GM23248 (cell line): ENCODE data around the gene CWC15. TPM values are rescaled to one million over a fixed set of nuclear protein-coding genes. Genes with fewer than 3 reads are reported as not detected.

Source experiments
- DNase-seq: peaks from one replicate; pipeline ENCODE4 v3.0.0-alpha.2; 2015
- H2AFZ ChIP-seq: fragments of 200-600 bp; sonication (generic); 2 replicates; pipeline ENCODE4 v1.6.1; 2016; ENCODE audit warnings: antibody characterized with exemption
- H3F3A ChIP-seq: fragments of 200-600 bp; sonication (generic); 2 replicates; pipeline ENCODE4 v1.6.1; 2016; ENCODE audit warnings: mild to moderate bottlenecking, antibody characterized with exemption, mixed run types; ENCODE audit not compliant: insufficient read depth
- H3K27ac ChIP-seq: fragments of 200-600 bp; sonication (generic); 2 replicates; pipeline ENCODE4 v1.5.1; 2016; ENCODE audit warnings: mild to moderate bottlenecking
- H3K27me3 ChIP-seq: fragments of 200-600 bp; sonication (generic); replicated peaks from 2 replicates; pipeline ENCODE4 v1.6.1; 2016; ENCODE audit warnings: mild to moderate bottlenecking; ENCODE audit not compliant: insufficient read depth
- H3K36me3 ChIP-seq: fragments of 200-600 bp; sonication (generic); 2 replicates; pipeline ENCODE4 v1.6.1; 2016; ENCODE audit warnings: low read depth, mild to moderate bottlenecking
- H3K4me1 ChIP-seq: fragments of 200-600 bp; sonication (generic); 2 replicates; pipeline ENCODE4 v1.6.1; 2016; ENCODE audit warnings: mild to moderate bottlenecking; ENCODE audit not compliant: insufficient read depth
- H3K4me2 ChIP-seq: fragments of 200-600 bp; sonication (generic); one replicate; pipeline ENCODE4 v1.6.1; 2016; ENCODE audit warnings: mild to moderate bottlenecking; ENCODE audit not compliant: unreplicated experiment
- H3K4me3 ChIP-seq: fragments of 200-600 bp; sonication (generic); 2 replicates; pipeline ENCODE4 v1.5.1; 2016; ENCODE audit warnings: mild to moderate bottlenecking
- H3K79me2 ChIP-seq: fragments of 200-600 bp; sonication (generic); 2 replicates; pipeline ENCODE4 v1.6.1; 2016; ENCODE audit warnings: mild to moderate bottlenecking; ENCODE audit not compliant: insufficient read depth
- H3K9ac ChIP-seq: fragments of 200-600 bp; sonication (generic); 2 replicates; pipeline ENCODE4 v1.6.1; 2016; ENCODE audit warnings: mild to moderate bottlenecking
- H3K9me2 ChIP-seq: fragments of 200-600 bp; sonication (generic); 2 replicates; pipeline ENCODE4 v1.6.1; 2016; ENCODE audit warnings: mixed run types, mild to moderate bottlenecking, moderate library complexity; ENCODE audit not compliant: insufficient read depth
- H3K9me3 ChIP-seq: fragments of 200-600 bp; sonication (generic); one replicate; pipeline ENCODE4 v1.6.1; 2017; ENCODE audit warnings: low read depth
- H4K20me1 ChIP-seq: fragments of 200-600 bp; sonication (generic); 2 replicates; pipeline ENCODE4 v1.6.0; 2016; ENCODE audit not compliant: insufficient read depth
- EZH2 ChIP-seq: fragments of 200-600 bp; sonication (generic); IDR thresholded peaks from 2 replicates; pipeline ENCODE4 v1.6.1; 2018; ENCODE audit warnings: antibody characterized with exemption, mild to moderate bottlenecking; ENCODE audit not compliant: insufficient read depth, poor library complexity, severe bottlenecking
- EZH2phosphoT487 ChIP-seq: fragments of 200-600 bp; sonication (generic); IDR thresholded peaks from 2 replicates; pipeline ENCODE4 v1.6.1; 2018; ENCODE audit warnings: antibody characterized with exemption, moderate library complexity, mild to moderate bottlenecking, low read depth; ENCODE audit not compliant: insufficient read depth
- WGBS, 2 experiments: methylation state at CpG; one replicate each; pipeline ENCODE4 v1.1.6; 2015 to 2017; ENCODE audit warnings: low lambda C conversion rate in 2 of 2, low coverage in 1 of 2; ENCODE audit errors: missing lambda C conversion rate in 2 of 2; 5-methylcytosine and 5-hydroxymethylcytosine counted together
- in situ Hi-C: fragments of 300-500 bp; cut with MboI; formaldehyde crosslinking; loops from 2 replicates; pipeline ENCODE4 v1.15.0; 2020
- polyA plus RNA-seq: library from polyadenylated mRNA; unstranded; fragments of >200 nt; fragmentation: Nextera tagmentation; extraction: Ambion mirVana; gene quantifications from 2 replicates; pipeline ENCODE4 v1.2.1, GENCODE V29; 2016
- total RNA-seq: library from RNA; depleted of rRNA; stranded (reverse); fragments of >200 nt; shearing (Covaris generic); gene quantifications from 2 replicates; pipeline ENCODE4 v1.2.3, GENCODE V29; 2014; rRNA removed

The CWC15 gene
- total and polyA plus RNA-seq, 2 experiments from 2014 or later, result 30.4 to 76.6 TPM

DNA sequence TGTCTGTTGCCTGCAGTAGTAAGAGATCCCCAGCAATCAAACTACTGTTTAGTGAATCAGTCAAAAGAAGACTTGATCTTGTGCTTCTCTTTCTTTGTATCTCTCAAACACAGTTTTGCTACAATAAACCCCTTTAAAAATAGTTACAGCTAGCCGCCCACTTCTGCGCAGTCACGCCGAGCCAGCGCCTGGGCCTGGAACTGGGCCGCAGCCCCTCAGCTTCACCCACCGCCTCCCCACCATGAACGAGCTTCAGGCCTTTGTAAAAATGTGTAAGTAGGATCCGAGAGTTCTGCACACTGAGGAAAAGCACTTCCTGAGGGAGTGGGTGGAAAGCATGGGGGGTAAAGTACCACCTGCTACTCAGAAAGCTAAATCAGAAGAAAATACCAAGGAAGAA is 60.5 kb downstream of the CWC15 start:
- WGBS, 2 experiments, result 95 to 97% methylated on average over 9 of the region's 9 CpGs
- TF ChIP-seq EZH2, result no peak
- no peak for TF ChIP-seq EZH2phosphoT487
- in situ Hi-C loops, result no loop called here

More for the DNA sequence above, 60.5 kb downstream of the CWC15 start:
- no peaks in the 10 kb centered on the region for H3K9me2 ChIP-seq
- H4K20me1 ChIP-seq, result no peaks in the 10 kb centered on the region
- no peak overlapping the region for H3K27ac ChIP-seq
- DNase-seq, result no peak
- no peak overlapping the region for H3K4me3 ChIP-seq
- no peak overlapping the region for H3K4me2 ChIP-seq
- H2AFZ ChIP-seq, result no peak overlapping the region
- no peaks in the 10 kb centered on the region for H3K36me3 ChIP-seq
- no peaks in the 10 kb centered on the region for H3K79me2 ChIP-seq
- no peaks in the 10 kb centered on the region for H3K9me3 ChIP-seq
- no peak overlapping the region for H3K9ac ChIP-seq
- H3F3A ChIP-seq, result peaks cover 18% of the 10 kb centered on the region
- H3K4me1 ChIP-seq, result peaks cover 25% of the 10 kb centered on the region
- H3K27me3 ChIP-seq, result no peaks in the 10 kb centered on the region

Other genes starting within 250 kb of the CWC15 start
- 50.8 and 55.9 TPM in 2 replicates for gene AMOTL1, start 205.2 kb downstream of the CWC15 start, total RNA-seq
- gene AMOTL1, start 205.2 kb downstream of the CWC15 start, polyA plus RNA-seq, result 21.8 and 22.3 TPM in 2 replicates
- gene KDM4D, start 153 bp upstream of the CWC15 start, total RNA-seq, result 0.43 and 1.4 TPM in 2 replicates
- gene KDM4D, start 153 bp upstream of the CWC15 start, polyA plus RNA-seq, result 0.45 and 0.71 TPM in 2 replicates
- gene KDM4E, start 51.7 kb upstream of the CWC15 start, total RNA-seq, result not detected in 2 replicates
- not detected in 2 replicates for gene KDM4E, start 51.7 kb upstream of the CWC15 start, polyA plus RNA-seq
- not detected in 2 replicates for gene KDM4F, start 75.9 kb upstream of the CWC15 start, total RNA-seq
- not detected in 2 replicates for gene KDM4F, start 75.9 kb upstream of the CWC15 start, polyA plus RNA-seq
- gene SRSF8, start 93.4 kb upstream of the CWC15 start, total RNA-seq, result 14.8 and 27.7 TPM in 2 replicates
- 33.3 and 39.4 TPM in 2 replicates for gene SRSF8, start 93.4 kb upstream of the CWC15 start, polyA plus RNA-seq
- 33.7 and 35.9 TPM in 2 replicates for gene ENDOD1, start 116.3 kb upstream of the CWC15 start, total RNA-seq
- 15.5 and 16.1 TPM in 2 replicates for gene ENDOD1, start 116.3 kb upstream of the CWC15 start, polyA plus RNA-seq